HG02588 (cell line): ENCODE results near the gene HECA.
"Not testable (repeated sequence)": the region's sequence is repeated elsewhere in the genome, so short reads cannot be mapped to it uniquely, and the experiment has no call there.

Experiments
- ATAC-seq: cut with Tn5 transposase; IDR thresholded peaks from one replicate; pipeline ENCODE4 v1.9.1; 2021; ENCODE audit warnings: mild to moderate bottlenecking, moderate library complexity; ENCODE audit not compliant: unreplicated experiment

The HECA gene, protein sequence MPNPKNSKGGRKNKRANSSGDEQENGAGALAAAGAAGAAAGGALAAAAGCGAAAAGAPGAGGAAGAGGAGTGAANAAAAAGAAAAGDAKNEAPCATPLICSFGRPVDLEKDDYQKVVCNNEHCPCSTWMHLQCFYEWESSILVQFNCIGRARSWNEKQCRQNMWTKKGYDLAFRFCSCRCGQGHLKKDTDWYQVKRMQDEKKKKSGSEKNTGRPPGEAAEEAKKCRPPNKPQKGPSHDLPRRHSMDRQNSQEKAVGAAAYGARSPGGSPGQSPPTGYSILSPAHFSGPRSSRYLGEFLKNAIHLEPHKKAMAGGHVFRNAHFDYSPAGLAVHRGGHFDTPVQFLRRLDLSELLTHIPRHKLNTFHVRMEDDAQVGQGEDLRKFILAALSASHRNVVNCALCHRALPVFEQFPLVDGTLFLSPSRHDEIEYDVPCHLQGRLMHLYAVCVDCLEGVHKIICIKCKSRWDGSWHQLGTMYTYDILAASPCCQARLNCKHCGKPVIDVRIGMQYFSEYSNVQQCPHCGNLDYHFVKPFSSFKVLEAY

DNA sequence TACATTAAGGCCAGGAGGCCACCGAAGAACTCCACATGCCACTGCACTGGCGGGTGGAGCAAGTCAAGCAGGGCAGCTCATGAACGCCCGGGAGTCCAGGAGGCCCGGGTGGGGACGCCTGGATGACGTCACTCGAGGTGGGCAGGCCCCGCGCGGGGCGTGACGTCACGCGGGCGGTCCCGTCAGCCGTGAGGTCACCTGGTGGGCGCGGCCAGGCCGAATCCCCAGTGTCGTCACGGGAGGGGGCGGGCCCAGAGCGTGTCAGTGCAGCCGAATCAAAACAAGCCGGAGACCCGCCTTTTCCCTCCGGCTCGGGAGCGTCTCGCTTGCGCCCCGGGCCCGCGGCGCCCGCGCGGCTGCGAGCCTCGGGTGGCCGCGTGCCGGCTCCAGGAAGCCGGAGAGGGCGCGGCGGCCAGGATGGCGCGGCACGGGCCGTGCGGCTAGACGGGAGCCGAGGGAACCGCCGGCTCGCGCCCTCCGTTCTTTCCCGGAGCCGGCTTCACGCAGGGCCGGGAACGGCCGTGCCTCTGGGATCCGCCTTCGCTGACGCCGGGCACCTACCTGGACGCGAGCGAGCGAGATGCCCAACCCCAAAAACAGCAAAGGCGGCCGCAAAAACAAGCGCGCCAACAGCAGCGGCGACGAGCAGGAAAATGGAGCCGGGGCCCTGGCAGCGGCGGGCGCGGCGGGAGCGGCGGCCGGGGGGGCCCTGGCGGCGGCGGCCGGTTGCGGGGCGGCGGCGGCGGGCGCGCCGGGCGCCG is at the start of gene HECA:
TSS of gene HECA (plus strand) at position 264 of the 761 bp plus-strand sequence. CDS start at position 581, 317 bp downstream.
- ATAC-seq, result peak; percentile 83

DNA sequence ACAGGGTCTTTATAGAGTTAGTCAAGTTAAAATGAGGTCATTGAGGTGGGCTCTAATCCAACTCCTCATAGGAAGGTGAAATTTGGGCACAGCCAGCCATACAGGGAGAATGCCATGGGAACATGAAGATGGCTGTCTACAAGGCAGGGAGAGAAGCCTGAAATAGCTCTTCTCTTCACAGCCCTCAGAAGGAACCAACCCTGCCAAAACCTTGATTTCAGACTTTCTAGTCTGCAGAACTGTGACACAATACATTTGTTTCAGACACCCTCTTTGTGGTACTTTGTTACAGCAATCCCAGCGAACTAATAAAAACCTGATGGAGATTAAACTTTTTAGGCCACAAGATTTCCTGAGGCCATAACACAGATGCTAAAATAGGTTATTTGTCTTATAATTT is 43.1 kb upstream of the HECA start:
- ATAC-seq, result no peak

DNA sequence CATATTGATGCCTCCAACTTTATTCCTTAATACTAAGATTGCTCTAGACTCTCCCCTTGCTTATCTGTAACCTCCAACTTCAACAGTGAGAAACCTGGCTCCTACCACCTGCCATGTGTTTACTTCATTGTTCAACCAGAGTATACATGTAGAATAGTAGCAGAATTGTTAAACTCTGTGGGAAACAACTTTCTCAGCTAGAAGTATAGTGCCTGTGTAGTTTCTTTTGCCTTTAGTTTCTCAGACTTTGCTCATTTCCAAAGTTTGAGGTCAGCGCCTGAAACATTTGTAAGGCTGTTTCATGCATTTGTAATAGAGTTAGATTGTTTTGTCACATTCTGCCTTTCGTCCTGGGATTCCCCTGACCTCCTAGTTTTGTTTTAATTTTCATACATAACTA is 34.9 kb upstream of the HECA start:
- ATAC-seq, result peak; percentile 90

DNA sequence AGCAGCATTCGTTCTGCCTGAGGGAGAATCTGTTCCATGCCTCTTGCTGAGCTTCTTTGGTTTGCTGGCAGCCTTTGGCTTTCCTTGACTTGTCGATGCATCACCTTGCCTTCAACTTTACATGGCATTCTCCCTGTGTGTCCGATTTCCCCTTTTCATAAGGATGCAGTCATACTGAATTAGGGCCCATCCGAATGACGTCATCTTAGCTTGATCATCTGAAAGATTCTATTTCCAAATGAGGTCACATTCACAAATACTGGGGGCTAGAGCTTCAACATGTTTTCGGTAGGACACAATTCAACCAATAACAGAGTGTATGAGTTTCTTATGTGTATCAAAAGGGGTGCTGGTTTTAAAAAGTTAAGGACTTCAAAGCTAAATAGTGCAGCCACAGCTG is 27.8 kb upstream of the HECA start:
- ATAC-seq, result no peak

DNA sequence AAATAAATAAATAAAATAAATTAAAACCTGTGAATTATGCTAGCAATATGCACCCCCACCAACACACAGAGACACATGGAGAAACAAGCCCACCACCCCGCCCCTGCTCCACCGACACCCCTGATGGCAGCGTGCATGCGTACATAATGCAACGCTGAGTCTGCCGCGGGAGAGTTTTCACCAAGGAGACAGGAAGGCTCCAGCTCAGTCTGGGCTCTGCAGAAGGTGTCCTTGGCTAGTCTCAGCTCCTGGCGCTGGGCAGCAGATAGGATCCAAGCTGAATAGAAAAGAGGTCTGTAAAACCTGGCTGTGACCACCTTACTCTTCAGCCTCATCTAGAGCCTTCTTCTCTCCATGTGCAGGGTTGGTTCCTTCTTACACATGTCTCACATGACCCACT is 26.5 kb upstream of the HECA start:
- ATAC-seq, result no peak

DNA sequence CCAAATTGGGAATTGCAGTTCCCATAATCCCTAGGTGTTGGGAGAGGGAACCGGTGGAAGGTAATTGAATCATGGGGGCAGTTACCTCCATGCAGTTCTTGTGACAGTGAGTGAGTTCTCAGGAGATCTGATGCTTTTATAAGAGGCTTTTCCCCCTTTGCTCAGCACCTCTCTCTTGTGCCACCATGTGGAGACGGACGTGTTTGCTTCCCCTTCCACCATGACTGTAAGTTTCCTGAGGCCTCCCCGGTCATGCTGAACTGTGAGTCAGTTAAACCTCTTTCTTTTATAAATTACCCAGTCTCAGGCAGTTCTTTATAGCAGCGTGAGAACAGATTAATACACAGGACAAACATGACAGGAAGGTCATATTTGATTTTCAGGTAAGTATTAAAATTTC is 25.3 kb upstream of the HECA start:
- ATAC-seq, result no peak

DNA sequence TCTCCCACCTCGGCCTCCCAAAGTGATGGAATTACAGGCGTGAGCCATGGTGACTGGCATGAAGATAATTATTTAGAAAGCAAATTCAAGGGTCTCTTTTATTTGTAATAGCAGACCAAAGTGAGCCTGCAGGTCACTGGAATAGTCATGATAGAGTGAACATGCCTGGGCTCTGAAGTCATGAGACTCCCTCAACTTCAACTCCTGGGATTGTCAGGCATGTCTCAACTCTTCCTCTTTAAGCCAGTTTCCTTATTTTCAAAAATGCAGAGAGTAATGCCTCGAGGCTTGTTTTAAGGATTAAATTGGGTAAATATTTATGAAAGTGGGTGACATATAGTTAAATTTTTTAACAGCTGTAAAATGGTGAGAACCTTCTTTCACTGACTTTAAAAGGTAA is 22.7 kb upstream of the HECA start:
- no peak for ATAC-seq

DNA sequence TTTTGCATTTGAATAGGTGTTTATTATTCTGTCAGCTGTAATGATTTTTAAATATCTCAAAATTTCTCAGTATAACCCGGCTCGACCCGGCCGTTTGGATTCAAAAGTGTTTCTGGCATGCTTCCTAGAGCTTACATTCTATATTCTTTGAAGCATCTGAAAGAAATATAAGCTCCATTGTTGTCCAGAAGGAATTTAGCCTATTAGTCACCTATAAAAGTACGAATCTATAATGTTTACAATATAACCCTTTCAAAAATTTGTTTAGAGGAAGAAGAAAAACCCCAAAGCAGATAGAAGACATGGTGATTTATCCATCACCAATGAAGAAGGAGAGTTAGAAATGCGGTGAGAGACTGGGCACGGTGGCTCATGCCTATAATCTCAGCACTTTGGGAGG is 22.3 kb upstream of the HECA start:
- no peak for ATAC-seq

DNA sequence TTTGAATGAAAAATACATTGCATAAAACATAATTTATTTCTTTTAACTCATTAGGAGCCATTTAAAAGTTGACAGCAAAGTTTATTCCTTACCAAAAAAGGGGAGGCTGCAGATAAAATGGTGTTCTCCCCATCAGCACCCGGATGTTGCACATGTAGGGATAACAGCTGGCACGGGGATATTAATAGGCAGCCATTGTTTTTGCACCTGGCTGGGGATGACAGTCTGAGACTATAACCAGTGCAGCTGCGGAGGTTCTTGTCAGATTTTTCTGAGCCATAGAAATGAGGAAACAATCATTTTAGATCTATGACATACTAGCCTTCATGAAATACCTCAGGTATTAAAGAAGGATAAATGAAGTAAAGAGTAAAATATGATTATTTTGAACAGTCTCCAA is 20.1 kb upstream of the HECA start:
- ATAC-seq, result no peak

DNA sequence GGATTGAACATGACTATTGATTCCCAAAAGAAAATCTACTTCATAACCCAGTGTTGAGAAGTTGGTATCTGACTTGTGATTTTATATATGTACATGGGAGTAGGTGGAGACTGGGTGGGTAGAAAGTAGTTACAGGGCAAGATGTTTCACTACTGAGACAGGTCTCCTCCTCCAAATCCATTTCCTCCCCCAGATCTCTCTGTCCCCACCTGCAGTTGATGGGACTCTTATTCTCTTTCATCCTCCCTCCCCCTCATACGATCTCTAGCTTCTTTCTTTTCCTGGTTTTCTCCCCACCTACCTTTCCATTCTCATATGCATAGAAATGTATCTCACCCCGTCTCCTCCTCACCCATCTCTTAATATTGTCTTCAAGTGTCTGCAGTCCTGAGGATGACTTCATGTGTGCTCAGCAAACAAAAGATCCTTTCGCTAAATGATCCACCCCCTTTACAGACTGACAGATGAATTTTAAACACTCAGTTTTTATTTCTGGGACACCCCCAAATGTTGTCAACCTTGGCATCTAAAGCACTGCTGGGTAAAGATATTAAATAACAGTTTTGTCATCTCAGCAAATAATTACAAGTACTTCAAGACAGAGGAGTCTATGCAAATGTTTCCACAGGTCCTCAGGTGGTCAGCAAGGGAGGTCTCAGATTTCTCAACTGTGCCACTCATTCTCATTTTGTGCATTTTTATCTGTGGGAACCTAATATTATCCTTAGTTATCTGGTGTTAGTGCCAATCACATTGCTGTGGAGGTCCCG is 18.7 kb upstream of the HECA start:
- ATAC-seq, result no peak

DNA sequence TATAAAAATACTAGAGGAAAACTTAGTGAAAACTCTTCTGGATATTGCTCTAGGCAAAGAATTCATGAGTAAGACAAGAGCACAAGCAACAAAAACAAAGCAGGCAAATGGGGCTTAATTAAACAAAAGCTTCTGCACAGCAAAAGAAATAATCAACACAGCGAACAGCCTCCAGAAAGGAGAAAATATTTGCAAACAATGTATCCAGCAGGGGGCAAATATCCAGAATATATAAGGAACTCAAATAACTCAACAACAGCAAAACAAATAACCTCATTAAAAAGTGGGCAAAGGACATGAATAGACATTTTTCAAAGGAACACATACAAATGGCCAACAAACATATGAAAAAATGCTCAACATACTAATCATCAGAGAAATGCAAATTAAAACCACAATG is 17.1 kb upstream of the HECA start:
- no peak for ATAC-seq

DNA sequence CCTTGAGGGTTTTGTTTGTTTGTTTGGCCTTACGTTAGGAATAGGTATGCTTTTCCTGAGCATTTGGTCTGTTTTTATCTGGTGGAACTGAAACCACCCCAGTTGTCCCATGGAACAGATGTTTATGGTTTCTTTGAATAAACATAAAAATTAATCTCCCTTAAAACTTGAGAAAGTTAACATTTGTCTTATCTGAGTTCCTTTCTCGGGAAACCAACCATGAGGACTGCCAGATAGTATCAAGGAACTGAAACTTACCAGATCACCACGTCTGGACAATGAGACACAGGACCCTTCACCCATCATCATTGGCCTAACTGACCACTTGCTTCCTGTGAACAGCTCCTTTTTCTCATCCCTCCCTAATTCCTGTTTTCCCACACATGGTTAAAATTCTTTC is 15.3 kb upstream of the HECA start:
- no peak for ATAC-seq

DNA sequence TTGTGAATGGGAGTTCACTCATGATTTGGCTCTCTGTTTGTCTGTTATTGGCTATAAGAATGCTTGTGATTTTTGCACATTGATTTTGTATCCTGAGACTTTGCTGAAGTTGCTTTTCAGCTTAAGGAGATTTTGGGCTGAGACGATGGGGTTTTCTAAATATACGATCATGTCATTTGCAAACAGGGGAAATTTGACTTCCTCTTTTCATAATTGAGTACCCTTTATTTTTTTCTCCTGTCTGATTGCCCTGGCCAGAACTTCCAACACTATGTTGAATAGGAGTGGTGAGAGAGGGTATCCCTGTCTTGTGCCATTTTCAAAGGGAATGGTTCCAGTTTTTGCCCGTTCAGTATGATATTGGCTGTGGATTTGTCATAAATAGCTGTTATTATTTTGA is 12.1 kb upstream of the HECA start:
- ATAC-seq, result not testable (repeated sequence)

DNA sequence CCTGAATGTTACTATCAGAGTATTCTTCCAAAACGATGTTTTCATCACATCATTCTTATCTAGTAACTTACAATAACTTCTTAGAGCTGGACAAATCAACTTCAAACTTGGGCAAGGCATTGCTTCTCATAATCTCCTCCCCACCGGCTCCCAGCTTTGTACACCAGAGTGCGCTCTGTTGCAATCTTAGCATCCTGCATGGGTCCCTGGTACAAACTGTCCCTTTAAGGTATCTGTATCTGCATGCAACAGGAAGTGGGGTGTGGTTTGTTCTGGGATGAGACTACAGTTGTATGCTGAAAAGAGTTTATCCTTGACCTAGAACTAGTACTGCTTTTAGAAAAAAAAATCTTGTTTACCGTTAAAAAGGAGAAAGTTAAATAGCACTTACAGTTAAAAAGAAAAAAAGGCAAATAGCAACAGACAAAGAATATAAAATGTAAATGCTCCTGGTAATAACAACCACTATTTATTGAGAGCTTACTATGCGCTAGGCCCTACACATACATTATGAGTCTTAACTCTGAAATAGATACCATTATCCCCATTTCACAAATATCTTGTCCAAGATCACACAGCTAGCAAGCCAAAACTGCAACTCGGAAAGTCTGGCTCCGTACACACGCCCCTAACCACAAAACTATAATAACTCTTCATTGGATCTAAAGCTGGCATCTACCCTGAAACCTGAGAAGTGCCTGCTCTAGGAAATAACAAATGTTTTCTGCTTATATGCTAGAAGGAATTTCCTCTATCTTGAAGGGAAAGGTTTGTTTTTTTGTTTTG is 9.8 kb upstream of the HECA start:
- peak; percentile 100 for ATAC-seq

DNA sequence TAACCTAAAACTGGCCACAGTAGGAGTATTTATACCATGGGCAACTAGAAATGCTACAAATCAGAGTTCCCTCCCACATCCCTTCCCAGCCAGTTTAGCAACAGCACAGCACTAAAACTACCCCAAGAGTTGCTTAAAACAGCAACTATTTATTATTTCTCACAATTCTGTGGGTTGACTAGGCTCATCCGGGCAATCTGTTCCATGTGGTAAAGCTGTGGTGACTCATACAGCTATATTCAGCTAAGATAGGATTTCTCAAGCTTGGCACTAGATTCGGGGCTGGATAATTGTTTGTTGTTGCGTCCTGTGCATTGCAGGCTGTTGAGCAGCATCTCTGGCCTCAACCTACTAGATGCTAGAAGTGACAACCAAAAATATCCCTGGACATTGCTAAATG is 8.6 kb upstream of the HECA start:
- no peak for ATAC-seq

DNA sequence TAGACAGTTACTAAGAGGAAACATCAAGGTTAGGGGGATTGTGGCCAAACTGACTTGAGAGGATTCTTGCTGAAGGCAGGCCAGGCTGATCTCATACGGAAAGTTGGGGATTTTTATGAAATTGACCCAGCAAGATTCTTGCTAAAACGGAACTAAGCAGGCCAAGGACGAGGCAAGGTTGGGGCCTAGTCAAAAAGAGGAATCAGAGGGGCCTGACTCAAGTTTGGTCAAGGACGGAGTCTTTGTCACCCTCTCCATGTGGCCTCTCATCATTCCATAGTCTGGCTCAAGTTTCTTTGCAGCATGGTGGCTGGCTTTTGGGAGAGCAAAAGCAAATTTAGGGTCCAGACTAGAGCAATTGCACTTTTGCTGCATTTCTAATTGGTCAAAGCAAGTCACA is 7.9 kb upstream of the HECA start:
- ATAC-seq, result no peak

DNA sequence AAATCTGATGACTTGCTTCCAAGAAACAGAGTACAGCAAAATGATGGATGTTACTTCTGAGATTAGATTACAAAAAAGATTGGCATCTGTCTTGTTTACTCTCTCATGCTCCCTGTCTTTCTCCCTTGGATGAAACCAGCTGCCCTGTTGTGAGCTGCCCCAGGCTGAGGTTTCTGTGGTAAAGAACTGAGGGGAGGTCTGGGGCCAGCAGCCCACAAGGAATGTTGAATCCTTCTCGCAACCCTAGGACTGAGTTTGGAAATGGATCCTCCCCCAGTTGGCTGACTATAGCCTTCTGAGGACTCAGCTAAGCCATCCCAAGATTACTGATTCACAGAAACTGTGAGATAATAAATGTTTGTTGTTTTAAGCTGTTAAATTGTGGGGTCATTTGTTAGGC is 5.6 kb upstream of the HECA start:
- no peak for ATAC-seq

DNA sequence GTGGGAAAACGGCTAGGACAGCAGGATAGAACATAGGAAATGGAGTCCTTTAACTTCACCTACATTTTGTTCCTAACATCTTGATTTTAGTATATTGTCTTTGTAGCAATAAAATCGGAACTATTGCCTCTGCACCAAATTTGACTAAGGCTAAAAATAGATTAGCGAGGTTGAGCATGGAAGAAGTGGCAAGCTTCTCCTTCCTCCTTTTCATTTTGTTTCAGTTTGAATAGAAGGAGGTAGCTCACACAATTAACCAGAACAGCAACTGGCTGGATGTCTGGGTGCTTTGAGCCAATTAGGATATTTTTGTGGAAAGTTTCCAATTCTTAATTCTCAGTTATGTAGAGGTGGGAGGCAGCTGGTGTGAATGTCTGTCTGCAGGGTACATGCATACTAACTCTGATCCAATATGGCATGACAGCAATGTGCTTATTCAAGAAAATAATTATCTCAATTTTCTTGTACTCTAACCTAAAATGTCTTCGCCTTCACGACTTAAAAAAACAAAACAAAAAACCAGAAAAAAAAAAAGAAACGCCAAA is 3.1 kb upstream of the HECA start:
- ATAC-seq, result no peak

DNA sequence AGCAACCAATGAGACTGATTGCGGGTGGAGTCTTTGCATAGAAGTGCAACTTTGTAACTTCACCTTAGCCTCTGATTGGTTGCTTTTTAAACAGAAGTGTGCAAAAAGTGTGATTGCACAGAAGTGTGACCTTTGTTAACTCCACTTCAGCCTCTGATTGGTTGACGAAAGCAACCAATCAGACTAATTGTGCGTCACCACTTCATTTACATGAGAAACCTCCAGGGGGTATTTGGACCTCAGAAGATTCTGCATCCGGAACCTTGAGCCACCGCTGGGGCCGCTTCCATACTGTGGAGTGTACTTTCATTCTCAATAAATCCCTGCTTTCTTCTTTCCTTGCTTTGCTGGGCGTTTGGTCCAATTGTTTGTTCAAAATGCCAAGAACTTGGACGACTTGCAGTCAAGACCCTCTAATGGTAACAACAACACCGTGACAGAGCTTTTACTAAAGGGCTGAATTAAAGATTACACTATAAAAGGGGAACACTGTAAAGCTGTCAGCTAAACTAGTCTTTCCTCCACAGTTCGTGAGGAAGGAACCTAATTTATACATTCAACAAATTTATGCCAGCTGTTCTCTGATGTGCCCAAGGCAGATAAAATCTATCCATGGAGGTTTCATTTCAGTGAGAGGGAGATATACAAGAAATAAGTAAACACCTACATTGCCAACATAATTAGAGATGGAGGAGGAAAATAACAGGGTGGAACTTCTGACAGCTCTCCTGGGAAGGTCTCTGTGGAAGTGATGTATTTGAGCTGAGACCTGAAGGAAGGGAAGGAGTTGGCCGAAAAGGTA is 1.4 kb upstream of the HECA start:
- peak; percentile 27 for ATAC-seq

DNA sequence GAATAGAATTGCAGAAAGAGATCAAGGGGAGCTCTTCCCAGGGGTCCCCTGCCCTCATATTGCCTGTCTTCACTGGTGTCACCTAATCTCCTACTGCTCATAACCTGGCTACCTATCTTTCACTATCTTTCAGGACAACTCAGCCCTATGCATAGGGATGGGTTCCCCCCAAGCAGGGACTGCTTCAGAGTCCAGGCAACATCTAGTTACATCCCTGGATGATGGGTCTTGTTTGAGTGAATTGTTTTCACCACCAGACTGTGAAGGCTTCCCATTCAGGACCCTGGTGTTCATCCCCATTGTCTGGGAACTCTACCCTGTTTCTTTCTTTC is 850 bp upstream of the HECA start:
- no peak for ATAC-seq
